ENCODE results near the gene IGSF3.
"Not testable (repeated sequence)": the region's sequence is repeated elsewhere in the genome, so short reads cannot be mapped to it uniquely, and the experiment has no call there.

The IGSF3 gene

DNA sequence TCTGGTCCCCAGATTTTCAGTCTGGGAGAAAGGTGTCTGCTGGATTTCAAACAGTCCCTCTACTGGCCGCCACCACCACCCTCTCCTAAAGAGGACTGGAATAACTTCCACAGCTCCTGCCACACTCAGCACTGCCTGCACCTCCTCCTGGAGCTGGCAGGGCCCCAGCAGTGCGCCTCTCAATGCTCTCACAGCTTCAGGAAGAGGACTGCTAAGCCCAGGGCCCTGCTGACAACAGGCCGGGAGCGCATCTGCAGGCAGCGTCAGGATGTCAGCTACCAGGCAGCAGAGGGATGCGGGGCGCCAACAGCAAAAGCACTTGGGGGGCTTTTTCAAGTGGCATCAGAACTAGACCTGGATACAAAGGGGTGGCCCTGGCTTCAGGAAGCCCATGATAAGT, 40.2 kb downstream of the IGSF3 start:
- not testable (repeated sequence) for DNase-seq

DNA sequence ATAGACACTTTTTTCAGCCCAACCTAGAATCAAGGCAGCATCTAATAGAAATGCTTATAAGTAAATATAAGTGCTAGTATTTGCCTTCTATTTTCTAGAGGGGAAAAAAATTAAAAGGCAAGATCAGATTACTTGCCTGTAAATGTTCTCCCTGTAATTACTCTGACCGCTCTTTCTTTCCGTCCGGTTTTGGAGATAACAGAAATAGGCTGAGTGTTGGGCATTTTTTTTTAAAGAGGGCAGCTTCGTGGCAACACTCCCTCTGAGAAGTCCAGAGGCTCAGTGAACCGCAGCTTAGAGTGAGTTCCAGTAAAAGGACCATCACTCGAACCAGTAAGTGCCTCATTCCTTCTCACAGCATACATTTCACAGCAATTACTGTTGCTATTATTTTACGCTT, 40.6 kb downstream of the IGSF3 start:
- DNase-seq: not testable (repeated sequence)

DNA sequence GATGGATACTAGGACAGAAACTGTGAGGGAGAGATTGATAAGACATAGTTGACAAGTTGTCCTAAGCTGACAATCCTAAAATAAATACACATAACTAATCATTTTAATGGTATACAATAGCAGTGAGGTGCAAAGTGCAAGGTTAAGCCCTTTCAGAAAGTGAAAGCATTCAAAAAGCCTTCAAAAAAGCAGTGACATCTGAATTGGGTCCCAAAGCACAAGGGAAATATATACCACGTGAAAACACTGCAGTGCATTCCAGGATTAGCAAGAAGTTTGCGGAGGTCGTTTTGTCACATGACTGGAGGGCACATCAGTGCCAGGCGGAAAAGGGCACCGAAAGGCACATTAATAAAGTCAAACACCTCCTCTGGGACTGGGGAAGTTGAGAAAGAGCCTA, 42.4 kb downstream of the IGSF3 start:
- not testable (repeated sequence) for DNase-seq

DNA sequence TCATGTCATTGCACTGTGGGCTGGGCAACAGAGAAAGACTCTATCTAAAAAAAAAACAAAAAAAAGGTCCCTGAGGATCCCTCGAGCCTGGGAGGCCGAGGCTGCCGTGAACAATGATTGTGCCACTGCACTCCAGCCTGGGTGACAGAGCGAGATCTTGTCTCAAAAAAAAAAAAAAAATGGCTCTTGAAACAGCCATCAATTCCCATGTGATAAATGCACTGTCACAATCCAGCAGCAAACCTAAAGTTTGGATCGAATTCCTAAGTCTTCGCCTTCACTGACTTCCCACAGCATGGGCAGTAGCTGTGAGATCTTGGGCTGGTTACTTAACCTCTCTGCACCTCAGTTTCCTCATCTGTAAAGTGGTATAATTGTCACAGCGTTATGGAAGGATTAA, 43.5 kb downstream of the IGSF3 start:
- DNase-seq: no peak

DNA sequence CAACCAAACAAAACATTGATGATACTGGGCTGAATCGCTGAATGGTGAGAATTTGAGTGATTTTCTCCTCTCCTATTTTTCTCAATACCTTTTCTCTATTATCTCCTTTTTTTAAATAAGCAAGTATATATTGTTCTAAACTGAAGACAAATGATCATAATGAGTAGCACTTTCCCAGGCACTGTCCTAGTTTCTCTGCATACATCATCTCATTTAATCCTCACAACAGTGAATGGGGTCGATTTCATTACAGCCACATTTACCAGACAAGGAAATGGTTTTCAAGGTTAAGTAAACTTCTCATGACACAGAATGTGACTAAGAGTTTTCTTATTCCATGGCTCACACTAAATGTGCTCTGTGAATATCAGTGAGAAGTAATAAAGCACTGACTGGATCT, 45.0 kb downstream of the IGSF3 start:
- not testable (repeated sequence) for DNase-seq

DNA sequence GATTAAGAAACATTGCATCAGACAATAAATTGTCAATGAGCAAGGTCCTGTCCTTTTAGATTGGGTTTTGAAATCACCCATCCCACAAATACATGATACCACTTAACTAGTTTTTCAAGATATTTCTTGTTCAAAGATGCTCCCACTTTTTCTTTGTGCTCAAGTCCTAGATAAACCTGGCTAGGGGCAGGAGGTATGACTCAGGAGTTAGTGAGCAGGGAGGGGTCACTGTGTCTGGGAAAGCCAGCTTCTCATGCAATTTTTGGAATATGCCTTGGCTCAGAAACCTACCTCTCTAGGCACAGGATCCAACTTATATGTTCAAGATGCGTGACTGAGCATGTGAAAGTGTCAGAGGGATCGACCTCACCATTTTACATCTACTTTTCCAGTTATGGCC, 45.8 kb downstream of the IGSF3 start:
- DNase-seq: peak; percentile 25

DNA sequence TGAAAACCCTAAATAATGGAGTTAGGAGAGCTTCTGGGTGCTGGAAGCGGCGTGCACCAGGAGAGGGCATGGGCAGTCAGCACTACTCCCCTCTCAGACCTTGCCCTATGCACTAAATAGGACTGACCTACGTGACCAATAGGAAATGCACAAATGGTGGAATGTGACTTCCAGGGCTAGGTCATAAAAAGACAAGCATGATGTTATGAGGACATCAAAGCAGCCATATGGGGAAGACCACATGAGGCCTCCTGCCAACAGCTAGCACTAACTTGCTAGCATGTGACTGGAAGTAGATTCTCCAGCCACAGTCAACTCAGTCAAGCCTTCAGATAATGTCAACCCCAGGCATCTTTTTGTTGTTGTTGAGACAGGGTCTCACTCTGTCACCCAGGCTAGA, 47.1 kb downstream of the IGSF3 start:
- not testable (repeated sequence) for DNase-seq

DNA sequence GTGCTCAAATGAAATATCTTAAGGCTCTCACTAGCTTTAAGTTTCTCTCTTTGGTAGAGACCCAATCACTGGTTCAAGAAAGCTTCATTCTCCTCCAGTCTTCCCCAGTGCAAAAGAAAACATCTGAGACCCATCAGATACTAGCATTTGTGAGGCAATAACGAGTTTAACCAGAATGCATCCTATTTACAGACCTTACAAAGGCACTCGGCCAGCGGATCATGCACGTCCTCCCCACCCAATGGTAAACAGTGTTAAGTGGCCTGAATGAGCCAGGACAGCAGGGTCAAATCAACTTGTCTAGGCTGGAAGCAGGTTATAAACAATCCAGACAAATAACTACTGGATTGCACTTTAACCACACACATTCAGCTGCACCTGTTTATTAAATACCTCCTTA, 48.4 kb downstream of the IGSF3 start:
- DNase-seq: not testable (repeated sequence)

DNA sequence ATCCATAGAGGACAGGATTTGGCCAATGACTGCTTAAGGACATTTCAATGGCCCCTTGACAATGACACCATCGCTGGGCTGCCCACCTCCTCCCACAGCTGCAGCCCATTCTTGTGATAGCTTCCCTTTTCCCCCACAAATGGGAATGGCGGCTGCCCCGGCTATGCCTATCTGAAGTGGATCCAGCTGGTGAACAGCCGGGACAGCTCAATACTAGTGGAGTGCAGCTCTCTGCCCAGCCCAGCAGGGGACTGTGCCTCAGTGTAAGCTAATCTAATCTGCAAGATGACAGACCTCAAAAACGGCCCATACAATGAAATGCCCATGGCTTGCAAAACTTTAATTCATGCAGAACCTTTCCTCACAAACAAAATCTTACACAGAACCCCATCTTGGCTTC, 49.7 kb downstream of the IGSF3 start:
- not testable (repeated sequence) for DNase-seq

DNA sequence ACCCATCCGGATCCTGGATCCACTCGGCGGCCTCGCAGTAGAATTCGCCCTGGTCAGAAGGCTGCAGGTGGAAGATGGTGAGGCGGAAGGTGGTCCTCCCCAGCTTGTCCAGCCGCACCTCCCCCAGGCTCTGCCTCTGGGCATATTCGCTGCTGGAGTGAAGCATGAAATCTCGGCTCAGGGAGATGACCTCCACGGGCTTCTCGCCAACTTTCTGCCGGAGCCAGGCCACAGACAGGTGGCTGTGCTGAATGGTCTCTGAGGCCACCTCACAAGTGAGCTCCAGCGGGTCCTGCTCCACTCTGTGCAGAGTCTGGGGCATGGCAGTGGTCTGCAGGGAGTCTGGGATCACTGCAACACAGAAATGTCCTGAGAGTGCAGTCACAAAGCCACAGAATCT, 53.7 kb downstream of the IGSF3 start:
- not testable (repeated sequence) for DNase-seq

DNA sequence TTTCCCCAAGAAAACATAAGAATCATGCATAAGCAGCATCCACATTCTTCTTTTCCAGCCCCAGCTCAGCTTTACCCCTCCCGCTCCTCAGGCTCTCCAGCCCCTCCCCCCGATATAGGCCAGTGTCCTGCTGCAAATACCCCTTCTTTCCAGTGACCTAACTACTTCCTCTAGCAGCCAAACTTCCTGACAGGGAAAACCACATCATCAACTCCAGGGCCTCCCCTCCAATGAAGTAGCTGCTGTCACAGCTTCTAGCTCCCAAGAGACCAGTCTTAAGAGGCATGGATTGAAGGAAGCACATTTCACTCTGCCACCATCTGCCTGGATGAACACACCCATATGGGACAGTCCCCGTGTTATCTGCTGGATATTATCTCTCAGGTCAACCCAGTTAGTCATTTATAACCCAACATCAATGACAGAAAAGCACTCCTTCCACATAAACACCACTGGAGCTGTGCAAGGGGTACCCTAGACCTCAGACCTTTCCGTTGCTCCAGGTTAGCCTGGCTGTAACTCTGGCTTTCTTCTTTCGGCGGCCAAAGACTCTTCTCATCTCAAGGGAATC, 57.6 kb downstream of the IGSF3 start:
- DNase-seq: not testable (repeated sequence)

DNA sequence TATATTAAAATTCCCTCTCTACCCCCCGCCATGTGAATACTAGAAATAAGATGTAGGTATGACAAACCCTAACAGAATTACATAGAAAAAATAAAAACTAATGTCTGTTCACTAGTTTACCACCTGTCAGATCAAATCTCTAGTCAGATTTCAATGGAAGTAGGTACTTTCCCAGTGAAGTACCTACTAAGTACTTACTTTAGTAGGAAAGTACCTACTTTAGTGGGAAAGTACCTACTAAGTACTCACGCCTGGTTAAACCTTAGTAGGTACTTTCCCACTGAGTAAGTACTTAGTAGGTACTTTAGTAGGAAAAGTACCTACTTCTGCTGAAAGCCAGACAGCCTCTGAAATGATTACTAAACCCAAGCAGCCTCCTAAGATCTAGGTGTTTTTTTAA, 58.7 kb downstream of the IGSF3 start:
- DNase-seq: not testable (repeated sequence)

DNA sequence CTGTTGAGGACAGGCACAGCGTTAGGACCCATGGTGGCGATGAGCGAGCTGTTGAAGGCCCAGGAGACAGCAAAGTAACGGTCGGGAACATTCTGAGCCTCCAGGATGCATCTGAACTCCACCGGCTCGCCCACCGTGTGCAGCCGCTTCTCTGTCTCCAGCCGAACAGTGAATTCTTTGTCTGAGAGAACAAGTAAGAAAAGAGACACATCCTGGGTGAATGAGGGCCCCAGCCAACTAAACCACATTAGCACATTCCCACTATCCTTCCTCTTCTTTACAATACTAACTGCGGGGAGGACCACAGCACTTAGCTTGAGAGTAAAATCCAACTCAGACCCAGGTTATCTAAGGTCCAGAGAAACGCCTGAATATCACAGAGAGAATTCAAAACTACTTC, 59.4 kb downstream of the IGSF3 start:
- DNase-seq: not testable (repeated sequence)

DNA sequence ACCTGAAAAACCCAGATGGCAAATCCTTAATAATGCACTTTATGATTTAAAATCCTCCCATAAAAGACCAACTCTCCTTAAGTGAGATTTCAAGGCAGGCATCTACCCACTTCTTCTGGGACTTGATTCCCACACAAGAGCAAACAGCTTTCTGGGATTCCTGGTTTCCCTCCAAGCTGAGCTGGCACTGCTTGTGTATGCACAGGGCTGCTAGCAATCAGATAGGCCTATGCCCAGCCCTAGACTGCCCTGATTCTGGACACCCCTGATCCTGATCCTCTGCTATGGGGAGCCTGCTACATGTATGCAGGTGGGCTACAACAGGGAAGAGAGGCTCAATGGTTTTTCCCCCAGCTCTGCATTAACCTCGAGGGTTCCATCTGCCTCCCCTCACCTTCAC, 60.1 kb downstream of the IGSF3 start:
- DNase-seq: not testable (repeated sequence)

DNA sequence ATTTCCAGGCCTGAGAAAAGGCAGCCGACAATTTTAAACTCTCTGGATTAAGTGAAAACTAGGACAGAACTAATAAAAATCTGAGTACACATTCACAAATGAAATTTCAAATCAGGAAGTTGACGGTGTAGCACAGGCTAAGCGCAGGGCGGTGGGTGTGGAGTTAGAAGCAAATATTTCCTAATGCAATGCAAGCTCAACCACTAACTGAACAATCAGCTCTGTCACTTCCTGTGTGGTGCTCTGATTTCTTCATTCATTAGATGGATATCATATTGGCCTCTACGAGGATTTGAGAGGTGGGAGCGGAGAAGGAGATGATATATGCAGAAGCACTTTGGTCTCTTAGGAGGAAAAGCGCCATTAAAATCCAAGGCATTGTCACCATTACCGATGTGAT, 61.5 kb downstream of the IGSF3 start:
- DNase-seq: peak; percentile 18

DNA sequence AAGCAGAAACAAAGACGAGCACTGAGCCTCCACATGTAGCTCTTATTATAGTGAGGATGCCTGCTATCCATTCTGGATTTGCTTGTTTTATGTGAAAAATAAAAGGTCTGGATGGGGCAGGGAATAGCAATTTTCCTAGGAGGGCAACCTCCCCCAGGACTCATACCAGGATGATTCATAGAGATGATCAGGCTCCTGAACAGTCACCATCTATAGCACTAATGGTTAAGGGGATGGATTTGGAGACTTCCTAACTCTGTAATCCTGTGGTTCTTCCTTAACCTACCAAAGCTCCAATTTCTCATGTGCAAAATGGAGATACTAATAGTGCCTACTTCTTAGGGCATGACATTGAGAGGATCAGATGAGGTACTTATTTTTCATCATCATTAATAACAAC, 62.2 kb downstream of the IGSF3 start:
- no peak for DNase-seq

DNA sequence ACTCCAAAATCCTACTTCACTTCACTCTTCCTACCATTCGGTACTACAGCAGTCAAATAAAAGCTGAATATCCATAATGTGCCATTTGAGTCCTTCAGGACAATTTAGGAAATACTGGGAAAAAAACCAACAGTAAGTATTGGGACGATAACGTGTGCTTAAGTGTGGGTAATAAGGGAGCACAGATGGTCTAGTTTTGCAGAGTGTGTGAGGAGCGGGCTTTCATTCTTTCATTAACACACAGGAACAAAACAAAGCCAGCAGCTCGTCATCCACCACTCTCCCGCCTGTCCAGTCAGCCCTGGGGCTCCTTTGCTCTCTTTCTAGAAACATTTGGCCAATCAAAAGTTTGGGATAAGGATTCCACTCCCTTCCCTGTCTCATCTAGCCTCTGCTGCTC, 63.1 kb downstream of the IGSF3 start:
- DNase-seq: not testable (repeated sequence)

DNA sequence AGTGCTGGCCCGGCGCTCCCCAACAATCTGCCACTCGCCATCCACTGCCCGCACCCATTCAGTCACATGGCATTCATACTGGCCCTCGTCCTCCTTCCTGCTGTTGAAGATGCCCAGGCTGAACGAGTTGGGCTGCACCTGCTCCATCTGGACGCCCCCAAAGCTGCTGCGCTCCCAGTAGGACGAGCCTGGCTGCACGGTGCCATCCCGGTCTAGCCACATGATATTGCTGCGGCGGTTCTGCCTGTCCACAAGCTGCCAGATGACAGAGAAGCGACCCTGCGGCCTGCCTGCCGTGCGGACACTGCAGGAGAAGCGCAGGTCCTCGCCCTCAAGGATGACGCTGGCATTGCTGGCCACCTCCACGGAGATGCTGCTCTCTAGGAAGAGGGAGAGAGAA, 63.9 kb downstream of the IGSF3 start:
- not testable (repeated sequence) for DNase-seq

DNA sequence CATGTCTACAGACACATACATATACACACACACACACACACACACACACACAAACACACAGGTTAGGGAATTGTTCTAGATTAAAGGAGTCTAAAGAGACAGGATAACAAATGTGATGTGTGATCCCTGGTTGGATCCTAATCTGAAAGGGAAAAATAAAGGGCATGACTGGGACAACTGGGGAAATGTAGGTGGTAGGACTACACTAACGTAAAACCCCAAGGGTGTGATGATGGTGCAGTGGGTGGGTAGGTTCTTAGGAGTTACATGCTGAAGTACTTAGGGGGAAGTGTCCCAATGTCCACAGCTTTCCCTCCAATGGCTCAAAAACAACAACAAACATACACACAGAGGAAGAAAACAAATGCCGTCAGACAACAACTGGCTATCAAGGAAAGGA, 68.2 kb downstream of the IGSF3 start:
- DNase-seq: not testable (repeated sequence)

DNA sequence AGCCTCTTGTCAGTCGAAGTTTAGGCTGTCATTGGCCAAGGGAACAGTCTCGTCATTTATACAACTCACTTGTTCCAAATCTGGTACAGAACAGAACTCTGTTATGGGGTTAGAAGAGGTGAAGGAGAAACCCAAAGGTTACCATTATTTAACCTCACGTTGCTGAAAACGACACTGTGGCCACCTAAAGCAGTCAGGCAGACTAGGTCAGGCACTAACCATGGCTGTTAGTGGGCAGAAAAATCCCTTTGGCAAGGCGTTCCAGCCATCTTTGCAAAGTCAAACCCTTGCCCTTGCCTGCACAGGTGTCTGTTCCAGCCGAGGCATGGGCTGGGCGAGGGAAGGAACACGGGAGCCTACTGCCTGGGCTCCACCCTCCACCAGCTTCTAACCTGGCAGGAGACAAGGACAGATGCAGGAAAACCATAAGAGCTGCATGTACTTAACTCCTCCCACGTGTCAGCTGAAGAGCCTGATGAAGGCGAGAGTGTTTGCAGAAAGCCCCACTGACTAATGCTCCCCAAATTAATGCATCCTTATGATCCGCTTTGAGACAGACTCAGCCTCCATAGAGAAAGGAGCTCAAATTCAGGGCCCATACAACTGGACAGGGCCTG, 69.0 kb downstream of the IGSF3 start:
- DNase-seq: not testable (repeated sequence)

DNA sequence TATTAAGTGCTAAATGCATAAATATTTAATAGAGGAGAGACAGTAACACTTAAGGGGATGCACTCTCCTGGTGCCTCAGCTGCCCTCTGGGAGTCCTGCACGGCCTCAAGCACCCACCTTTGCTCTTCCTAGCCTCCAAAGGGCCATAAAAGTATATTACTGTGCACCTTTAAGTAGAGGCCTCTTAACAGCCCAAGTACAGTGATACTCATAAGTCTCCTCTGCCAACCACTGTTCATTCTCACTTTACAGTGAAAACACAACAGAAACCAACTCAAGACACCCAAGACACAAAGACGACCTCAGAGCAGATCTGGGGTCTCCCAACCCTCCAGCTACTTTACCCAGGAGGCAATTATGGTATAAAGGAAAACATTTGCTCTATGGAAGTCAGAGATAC, 70.1 kb downstream of the IGSF3 start:
- not testable (repeated sequence) for DNase-seq

DNA sequence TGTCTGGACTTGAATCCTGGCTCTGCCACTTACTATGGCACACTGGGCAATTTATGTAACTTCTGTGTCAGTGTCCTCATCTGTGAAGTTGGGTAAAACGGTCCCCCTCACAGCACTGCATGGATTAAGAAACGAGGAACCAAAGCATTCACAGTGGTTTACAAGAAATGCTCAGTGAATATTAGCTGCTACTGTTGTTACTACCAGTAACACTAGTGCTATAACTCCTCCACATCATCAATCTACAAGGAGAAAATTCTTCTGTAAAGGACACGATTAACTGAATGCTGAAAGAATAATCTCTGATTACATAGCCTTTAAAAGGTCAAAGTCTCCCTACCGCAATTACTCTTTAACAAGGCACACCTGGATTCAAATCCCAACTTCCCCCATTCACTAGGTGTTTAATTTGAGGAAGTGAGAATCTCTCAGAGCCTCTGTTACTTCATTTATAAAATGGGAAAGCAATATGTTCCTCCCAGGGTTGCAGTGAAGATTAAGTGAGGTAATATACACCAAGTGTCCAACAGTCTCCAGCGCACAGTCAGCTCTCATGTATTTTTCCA, 70.7 kb downstream of the IGSF3 start:
- DNase-seq: not testable (repeated sequence)

DNA sequence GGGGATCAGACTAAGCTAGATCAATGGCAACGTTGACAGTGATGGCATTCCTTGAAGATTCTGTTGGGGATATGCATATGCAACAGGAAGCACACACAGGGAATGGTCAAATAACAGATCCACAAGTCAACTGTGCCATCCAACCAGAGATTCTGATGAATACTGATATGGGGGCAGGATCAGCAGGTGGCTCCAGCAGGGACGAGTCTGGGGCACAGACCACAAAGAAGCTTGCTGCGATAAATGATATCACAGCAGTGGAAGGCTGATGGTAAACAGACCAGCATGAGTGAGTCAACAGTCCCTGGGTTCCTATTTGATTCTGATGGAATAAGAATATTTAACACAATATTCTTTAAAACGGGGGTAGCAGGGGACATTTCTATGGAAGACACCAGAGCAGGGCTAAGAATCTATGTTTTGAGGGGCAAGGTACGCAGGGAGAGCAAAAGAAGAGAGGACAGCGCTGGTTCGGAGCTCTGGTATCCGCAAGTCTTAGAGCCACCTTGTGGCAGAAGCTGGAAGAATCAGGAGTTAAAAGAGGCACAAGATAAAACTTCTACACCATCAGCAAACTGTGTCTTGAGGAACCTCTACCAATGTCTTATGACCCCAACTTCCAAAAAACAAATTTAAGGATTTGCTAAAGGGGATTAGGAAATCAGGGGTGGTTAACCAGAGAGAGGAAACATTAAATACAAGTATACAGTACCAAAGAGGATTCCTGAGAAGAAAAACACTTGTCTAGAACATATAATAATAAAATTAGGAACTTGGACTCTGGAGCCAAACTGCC, 71.4 kb downstream of the IGSF3 start:
- not testable (repeated sequence) for DNase-seq

Measured in fibroblast of skin of right biceps (primary cell).